Activated T-cell treated with anti-CD3 and anti-CD28 coated beads, Interleukin-2, amount 50 U/mL, for 1 hour (primary cell): ENCODE results near the gene DENND5A.
A peak's percentile ranks its signal among the peaks of the same experiment; 100 is the strongest.
"Not testable (repeated sequence)": the region's sequence is repeated elsewhere in the genome, so short reads cannot be mapped to it uniquely, and the experiment has no call there.

Experiments used
- DNase-seq: peaks from one replicate; pipeline ENCODE4 v3.0.0-alpha.2; 2020

The DENND5A gene

GRCh38 chr11:9210224-9210921 is 54.8 kb downstream of the DENND5A start:
- no peak for DNase-seq

GRCh38 chr11:9209604-9210003 is 55.5 kb downstream of the DENND5A start:
- DNase-seq = not testable (repeated sequence)

DNA sequence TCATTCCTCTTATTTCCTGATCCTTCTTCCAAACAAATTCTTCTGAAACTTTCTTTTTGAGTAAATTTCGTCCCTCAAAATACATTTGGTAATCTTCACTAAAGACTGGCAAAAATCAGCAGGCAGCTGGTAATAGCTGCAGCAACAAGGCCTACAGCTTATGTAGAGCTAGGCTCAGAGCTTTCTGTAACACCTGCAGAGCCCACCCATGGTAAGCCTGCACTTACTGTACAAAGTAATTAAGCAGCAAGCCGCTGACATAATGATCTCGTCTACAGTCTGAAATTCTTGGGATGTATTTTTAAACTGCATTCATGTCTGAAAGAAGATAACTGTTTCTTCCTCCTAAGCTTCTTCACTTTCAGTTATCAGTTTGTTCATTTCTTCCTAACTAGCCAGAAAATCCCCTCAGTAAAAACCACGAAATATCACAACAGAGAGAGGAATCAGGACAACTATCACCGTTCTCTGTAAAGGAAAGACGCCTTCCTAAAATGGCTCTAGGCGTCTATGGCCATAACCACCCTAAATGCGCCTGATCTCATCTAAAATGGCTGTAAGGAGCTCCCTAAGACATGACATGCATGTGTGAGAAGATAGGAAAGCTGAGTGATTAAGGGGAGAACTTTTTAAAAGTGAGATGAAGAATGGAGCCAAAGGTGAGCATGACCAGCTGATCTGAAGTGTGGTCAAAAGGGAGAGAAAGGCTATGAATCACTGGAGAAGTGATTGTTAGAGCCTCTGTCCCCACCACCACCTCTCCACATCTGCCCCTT is 56.2 kb downstream of the DENND5A start:
- DNase-seq = no peak

GRCh38 chr11:9207229-9207628 is 57.9 kb downstream of the DENND5A start:
- no peak for DNase-seq

DNA sequence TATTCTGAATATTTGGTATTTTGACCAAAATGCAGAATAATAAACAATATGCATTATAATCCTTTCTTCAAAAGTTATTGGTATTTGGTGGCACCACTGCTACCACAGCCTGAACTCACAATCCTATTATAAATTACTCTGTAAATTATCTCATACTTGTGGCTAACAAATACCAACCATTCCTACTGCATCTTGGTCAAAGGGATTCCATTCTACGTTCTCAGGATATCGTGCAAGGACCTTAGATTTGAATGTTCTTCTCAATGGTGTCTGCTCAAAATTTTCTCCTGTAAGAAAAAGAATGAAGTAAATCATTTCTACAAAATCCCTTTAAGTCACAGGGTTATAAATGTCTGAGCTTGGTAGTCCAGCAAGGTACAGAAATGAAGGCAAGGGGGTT is 58.7 kb downstream of the DENND5A start:
- DNase-seq = no peak

DNA sequence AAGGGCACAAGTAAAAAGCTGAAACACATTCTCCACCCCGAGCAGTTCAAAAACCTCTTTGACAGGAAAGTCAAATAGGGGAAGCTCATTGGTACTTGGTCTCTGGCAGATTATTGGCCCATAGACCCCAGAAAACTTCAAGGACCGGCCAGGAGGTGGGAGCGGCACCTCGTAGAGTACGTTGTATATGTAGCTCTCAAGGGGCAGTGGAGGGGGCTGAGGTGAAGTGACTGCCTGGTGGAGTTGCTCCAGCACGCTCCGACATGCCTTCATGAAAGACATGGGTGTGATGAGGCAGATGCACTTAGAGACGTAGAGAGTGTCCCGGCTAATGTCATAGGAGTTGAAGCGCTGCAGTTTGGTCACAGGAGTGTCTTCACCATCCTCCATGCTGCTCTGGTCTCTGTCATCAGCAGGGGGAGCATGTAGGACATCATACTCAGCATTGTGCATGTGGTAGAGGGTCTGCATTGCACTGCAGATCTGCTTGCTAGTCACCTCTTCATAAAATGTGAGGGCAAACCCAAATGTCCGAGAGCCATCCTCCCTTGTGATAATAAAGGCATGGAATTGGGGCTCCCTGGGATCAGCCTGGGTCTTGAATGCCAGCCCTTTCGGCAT is 61.3 kb downstream of the DENND5A start:
- DNase-seq = peak; percentile 24

DNA sequence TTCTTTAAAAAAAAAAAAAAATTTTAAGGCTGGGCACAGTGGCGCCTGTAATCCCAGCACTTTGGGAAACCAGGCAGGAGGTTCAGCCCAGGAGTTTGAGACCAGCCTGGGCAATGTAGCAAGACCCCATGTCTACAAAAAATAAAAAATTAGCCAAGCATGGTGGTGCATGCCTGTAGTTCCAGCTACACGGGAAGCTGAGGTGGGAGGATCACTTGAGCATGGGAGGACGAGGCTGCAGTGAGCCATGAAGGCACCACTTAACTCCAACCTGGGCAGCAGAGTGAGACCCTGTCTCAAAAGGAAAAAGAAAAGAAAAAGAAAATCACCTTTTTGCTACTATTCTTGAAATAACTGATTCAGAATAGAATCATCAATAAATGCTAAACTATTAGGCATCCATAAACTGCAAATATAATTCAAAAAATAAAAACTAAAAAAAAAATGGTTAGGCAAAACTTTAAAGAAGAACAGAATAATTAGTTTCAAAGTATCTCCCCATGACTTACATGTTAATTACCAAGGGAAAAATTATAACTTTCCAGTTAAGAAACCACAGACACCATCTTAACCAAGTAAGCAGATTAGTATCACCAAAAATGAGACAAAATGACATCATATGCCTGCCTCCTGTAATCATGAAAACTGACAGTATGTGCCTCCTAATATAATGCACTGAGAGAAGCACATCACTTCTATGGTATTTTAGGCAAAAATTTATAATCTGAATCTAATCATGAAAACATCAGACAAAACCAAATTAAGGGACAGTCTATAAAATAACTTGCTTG is 63.6 kb downstream of the DENND5A start:
- no peak for DNase-seq

GRCh38 chr11:9200471-9200870 is 64.7 kb downstream of the DENND5A start:
- DNase-seq = no peak

DNA sequence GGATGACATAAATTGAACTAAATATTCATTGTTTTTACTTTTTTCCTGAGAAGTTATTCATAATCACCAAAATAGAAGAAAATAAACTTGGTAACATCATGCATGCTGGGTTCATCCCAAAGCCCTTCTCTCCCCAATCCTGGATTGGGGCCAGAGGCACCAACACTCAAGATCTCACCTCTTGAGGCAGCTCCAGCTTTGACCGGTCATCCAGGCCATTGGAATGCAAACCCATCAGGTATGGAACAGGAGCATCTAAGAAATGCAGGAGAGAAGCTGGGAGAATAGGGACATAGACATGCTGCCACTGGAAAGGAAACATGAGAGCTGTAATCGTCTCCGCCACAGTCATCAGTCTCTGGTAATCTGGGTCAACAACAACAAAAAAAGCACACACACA is 71.8 kb downstream of the DENND5A start:
- DNase-seq = no peak

DNA sequence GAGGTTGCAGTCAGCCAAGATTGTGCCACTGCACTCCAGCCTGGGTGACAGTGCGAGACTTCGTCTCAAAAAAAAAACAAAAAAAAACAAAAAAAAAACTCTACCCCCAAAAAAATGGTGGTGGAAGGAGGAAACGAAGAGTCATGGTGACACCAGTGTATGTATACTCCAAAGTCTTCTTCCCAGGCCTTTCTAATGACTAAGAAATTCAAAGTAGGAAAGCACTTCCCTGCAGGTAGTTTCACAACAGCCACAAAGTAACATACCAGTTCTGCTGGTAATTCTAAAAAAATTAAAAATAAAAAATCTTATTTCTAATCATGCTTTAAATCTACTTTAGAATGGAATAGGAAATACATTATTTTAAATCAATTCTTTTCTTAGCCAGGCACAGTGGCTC is 72.6 kb downstream of the DENND5A start:
- DNase-seq = no peak

DNA sequence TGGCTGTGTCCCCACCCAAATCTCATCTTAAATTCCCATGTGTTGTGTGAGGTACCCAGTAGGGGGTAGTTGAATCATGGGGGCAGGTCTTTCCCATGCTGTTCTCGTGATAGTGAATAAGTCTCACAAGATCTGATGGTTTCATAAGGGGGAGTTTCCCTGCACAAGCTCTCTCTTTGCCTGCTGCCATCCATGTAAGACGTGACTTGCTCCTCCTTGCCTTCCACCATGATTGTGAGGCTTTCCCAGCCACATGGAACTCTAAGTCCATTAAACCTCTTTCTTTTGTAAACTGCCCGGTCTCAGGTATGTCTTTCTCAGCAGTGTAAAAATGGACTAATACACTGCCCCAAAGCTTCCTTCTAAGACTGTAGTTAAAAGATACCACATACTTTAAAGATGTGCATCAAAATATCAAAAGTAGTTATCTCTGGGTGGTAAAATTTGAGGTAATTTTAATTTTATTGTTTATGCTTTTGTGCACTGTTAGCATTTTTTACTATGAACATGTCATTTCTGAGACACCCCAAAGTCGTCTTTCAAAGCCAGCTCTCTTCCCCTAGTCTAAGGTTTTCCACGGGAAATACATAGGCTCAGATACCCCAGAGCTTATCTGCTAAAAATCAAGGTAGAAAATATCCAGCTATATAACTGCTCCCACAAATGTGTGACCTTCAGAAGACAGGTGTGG is 74.7 kb downstream of the DENND5A start:
- not testable (repeated sequence) for DNase-seq

DNA sequence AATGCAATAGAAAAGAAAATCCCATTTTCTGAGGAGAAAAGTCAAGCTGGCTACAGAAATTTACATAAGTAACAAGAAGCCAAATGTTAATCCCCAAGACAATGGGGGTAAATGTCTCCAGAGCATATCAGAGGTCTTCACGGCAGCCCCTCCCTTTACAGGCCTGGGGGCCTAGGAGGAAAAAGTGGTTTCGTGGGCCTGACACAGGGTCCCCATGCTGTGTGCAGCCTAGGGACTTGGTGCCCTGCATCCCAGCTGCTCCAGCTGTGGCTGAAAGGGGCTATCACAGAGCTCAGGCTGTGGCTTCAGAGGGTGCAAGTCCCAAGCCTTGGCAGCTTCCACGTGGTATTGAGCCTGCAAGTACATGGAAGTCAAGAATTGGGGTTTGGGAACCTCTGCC is 76.3 kb downstream of the DENND5A start:
- DNase-seq = not testable (repeated sequence)

GRCh38 chr11:9187616-9188015 is 77.5 kb downstream of the DENND5A start:
- no peak for DNase-seq

GRCh38 chr11:9184516-9184915 is 80.6 kb downstream of the DENND5A start:
- DNase-seq = no peak

DNA sequence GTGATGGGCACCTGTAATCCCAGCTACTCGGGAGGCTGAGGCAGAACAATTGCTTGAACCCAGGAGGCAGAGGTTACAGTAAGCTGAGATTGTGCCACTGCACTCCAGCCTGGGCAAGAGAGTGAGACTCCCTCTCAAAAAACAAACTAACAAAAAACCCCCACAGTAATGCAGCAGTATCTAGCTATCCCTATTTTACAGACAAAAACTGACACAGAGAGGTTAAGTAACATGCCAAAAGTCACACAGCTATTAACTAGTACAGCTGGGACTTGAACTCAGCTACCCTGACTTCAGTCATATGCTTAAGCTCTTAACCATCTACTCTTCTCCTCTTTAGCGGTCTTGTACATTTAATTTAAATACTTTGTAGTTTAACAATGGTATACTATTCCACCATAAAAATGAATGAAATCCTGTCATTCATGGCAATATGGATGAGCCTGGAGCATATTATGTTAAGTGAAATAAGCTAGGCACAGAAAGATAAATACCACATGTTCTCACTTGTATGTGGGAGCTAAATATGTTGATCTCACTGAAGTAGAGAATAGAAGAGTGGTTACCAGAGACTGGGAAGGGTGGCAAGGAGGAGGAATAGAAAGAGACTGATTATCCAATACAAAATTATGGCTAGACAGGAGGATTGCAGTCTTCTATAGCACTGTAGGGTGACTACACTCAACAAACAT is 82.8 kb downstream of the DENND5A start:
- DNase-seq = no peak

GRCh38 chr11:9180784-9181183 is 84.4 kb downstream of the DENND5A start:
- DNase-seq = no peak

DNA sequence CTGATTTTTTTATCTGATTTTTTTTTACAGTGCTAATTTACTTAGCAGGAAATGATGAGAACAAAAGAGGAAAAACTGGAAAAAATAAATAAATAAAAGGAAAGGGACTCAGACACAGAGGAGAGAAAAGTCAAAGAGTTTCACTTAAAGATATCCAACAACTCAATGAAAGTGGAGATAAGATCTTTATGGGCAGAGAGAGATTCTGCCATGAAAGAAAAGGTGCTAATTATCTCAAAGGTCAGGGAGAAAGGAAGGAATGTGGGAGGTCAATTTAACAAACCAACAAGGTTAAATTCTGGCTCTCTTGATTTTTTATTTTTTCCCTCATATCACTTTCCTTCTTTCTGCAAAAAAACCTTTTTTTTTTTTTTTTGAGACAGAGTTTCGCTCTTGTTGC is 86.0 kb downstream of the DENND5A start:
- no peak for DNase-seq

GRCh38 chr11:9178716-9179115 is 86.4 kb downstream of the DENND5A start:
- no peak for DNase-seq

- no peak for DNase-seq
Measured at GRCh38 chr11:9177438-9178091, 87.6 kb downstream of the DENND5A start.

DNA sequence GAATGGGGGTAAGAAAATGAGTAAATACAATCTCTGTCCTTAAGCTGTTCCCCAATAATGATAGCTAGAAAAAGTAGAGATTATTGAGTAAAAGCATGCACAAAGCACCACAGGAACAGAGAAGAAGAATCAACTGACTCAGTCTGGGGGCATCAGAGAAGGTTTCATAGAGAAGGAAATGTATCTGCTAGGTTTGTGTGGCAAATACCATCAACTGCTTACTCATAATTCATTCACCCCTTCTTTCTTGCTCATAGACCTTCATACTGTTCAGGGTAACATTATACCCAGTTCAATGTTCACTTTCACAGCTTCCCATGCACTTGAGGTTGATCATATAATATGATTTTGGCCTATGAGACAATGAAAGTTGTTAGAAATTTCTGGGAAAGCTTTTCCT is 88.6 kb downstream of the DENND5A start:
- no peak for DNase-seq

- DNase-seq = no peak
Measured at GRCh38 chr11:9176136-9176535, 89.0 kb downstream of the DENND5A start.
